Endothelial cell of umbilical vein (primary cell): ENCODE measurements around the gene LMO7.

Experiments used
- JUN ChIP-seq: IDR thresholded peaks from 2 replicates; pipeline ENCODE4 v1.6.1; 2011; ENCODE audit warnings: borderline replicate concordance, low read depth; ENCODE audit not compliant: insufficient read length, insufficient read depth
- POLR2A ChIP-seq: IDR thresholded peaks from 2 replicates; pipeline ENCODE4 v1.6.1; 2012; ENCODE audit warnings: low read depth, mild to moderate bottlenecking, control low read depth, low read length

DNA sequence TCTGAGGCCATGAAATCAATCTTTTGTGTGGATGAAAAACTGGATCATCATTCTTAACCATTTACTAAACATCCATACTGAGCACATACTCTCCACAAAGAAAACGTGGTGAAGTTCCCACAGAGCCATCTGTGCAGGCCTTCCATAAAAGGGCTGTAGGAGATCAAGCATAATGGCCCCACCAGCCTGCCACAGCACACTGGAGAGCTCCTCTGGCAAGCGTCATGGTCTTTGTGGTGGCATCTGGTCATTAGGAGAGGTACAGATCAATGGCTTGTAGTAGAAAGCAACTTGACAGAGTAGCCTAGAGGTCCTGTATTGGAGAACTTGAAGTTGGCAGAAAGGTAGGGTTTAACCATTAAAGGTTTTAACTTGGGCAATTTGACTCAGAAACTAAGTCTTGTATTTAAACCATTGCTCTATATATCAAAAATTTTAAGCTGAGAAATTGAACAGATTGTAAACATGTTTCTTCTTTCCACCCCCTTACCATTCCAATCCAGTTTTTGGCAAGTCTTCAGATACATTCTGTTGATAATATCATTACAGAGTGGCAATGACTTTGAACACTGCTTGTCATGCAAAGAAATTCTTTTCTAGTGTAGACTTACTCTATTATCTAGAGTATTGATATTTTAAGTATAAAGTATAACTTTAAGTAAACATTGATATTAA, 128.3 kb downstream of the LMO7 start:
- no peak for TF ChIP-seq JUN
- TF ChIP-seq POLR2A: no peak
